Neural progenitor cell (in vitro differentiated cells): ENCODE measurements around the gene CLEC4G. TPM values are rescaled to one million over a fixed set of nuclear protein-coding genes. Genes with fewer than 3 reads are reported as not detected.

ENCODE experiments used
- DNase-seq: peaks from one replicate; pipeline ENCODE4 v3.0.0-alpha.2; 2016; ENCODE audit warnings: low spot score
- H2AFZ ChIP-seq: fragments of 200-600 bp; sonication (generic); replicated peaks from 2 replicates; pipeline ENCODE4 v1.6.1; 2016; ENCODE audit warnings: antibody characterized with exemption
- H3F3A ChIP-seq: fragments of 200-600 bp; sonication (generic); 2 replicates; pipeline ENCODE4 v1.6.1; 2016; ENCODE audit warnings: antibody characterized with exemption, low read depth
- H3K27ac ChIP-seq: fragments of 200-600 bp; sonication (generic); 2 replicates; pipeline ENCODE4 v1.5.1; 2016; ENCODE audit warnings: mild to moderate bottlenecking
- H3K27me3 ChIP-seq: fragments of 200-600 bp; sonication (generic); 2 replicates; pipeline ENCODE4 v1.6.1; 2016; ENCODE audit warnings: mild to moderate bottlenecking, moderate library complexity
- H3K36me3 ChIP-seq: fragments of 200-600 bp; sonication (generic); 2 replicates; pipeline ENCODE4 v1.5.1; 2016
- H3K4me1 ChIP-seq: fragments of 200-600 bp; sonication (generic); 2 replicates; pipeline ENCODE4 v1.6.1; 2016; ENCODE audit warnings: mixed run types
- H3K4me2 ChIP-seq: fragments of 200-600 bp; sonication (generic); 2 replicates; pipeline ENCODE4 v1.6.1; 2016
- H3K4me3 ChIP-seq: fragments of 200-600 bp; sonication (generic); 2 replicates; pipeline ENCODE4 v1.5.1; 2016
- H3K79me2 ChIP-seq: fragments of 200-600 bp; sonication (generic); 2 replicates; pipeline ENCODE4 v1.6.1; 2016; ENCODE audit warnings: low read depth
- H3K9ac ChIP-seq: fragments of 200-600 bp; sonication (generic); 2 replicates; pipeline ENCODE4 v1.6.1; 2016
- H3K9me3 ChIP-seq: fragments of 200-600 bp; sonication (generic); 2 replicates; pipeline ENCODE4 v1.5.1; 2016; ENCODE audit warnings: low read depth
- H4K20me1 ChIP-seq: fragments of 200-600 bp; sonication (generic); 2 replicates; pipeline ENCODE4 v1.6.1; 2016; ENCODE audit warnings: low read depth
- H3K27ac Mint-ChIP-seq: 3 replicates; pipeline ENCODE4 v1.8.0; 2021; ENCODE audit warnings: mixed read lengths
- H3K27me3 Mint-ChIP-seq: 2 replicates; pipeline ENCODE4 v1.8.0; 2022; ENCODE audit warnings: low read depth, mild to moderate bottlenecking, inconsistent platforms, moderate library complexity, mixed read lengths; ENCODE audit not compliant: insufficient read depth
- H3K36me3 Mint-ChIP-seq: 3 replicates; pipeline ENCODE4 v1.8.0; 2021; ENCODE audit warnings: mixed read lengths
- H3K4me1 Mint-ChIP-seq: 3 replicates; pipeline ENCODE4 v1.8.0; 2021; ENCODE audit warnings: mixed read lengths
- H3K4me3 Mint-ChIP-seq: 3 replicates; pipeline ENCODE4 v1.8.0; 2021; ENCODE audit warnings: mild to moderate bottlenecking, moderate library complexity, mixed read lengths
- H3K9me3 Mint-ChIP-seq: 3 replicates; pipeline ENCODE4 v1.8.0; 2020; ENCODE audit warnings: mixed read lengths
- CTCF ChIP-seq: fragments of 200-600 bp; sonication (generic); IDR thresholded peaks from 2 replicates; pipeline ENCODE4 v1.5.1; 2017; ENCODE audit warnings: antibody characterized with exemption, mild to moderate bottlenecking
- EZH2 ChIP-seq: fragments of 200-600 bp; sonication (generic); IDR thresholded peaks from 2 replicates; pipeline ENCODE4 v1.6.1; 2017; ENCODE audit warnings: antibody characterized with exemption, mild to moderate bottlenecking, moderate library complexity
- EZH2phosphoT487 ChIP-seq: fragments of 200-600 bp; sonication (generic); IDR thresholded peaks from 2 replicates; pipeline ENCODE4 v1.6.1; 2017; ENCODE audit warnings: antibody characterized with exemption
- total RNA-seq: library from RNA; depleted of rRNA; stranded (reverse); fragments of >200 nt; gene quantifications from 2 replicates; pipeline ENCODE4 v1.2.3, GENCODE V29; 2015; ENCODE audit warnings: low replicate concordance

Gene CLEC4G
- total RNA-seq, 1 donor from 2014 or later = not detected

- Histone ChIP-seq H3K4me1 (no peaks in the 10 kb centered on the region), H3K36me3 (no peaks in the 10 kb centered on the region), H3K4me2 (no peak overlapping the region), H3K4me3 (no peak overlapping the region), H3K79me2 (no peaks in the 10 kb centered on the region), H3K9ac (no peak overlapping the region), H3K27ac (no peak overlapping the region), H3F3A (no peaks in the 10 kb centered on the region), H2AFZ (no peak overlapping the region), H3K9me3 (no peaks in the 10 kb centered on the region), H3K27me3 (peaks cover 44% of the 10 kb centered on the region), H4K20me1 (no peaks in the 10 kb centered on the region)
- Mint-ChIP-seq H3K27ac (no peak overlapping the region), H3K36me3 (no peaks in the 10 kb centered on the region), H3K27me3 (peaks cover 3% of the 10 kb centered on the region), H3K4me1 (no peaks in the 10 kb centered on the region), H3K4me3 (no peak overlapping the region), H3K9me3 (no peaks in the 10 kb centered on the region)
- DNase-seq = no peak
- TF ChIP-seq EZH2phosphoT487 (no peak), CTCF (no peak), EZH2 (no peak)
Measured at GRCh38 chr19:7694499-7694898, 37.4 kb downstream of the CLEC4G start.

GRCh38 chr19:7692417-7693088, 39.4 kb downstream of the CLEC4G start:
- TF ChIP-seq CTCF (no peak), EZH2 (no peak), EZH2phosphoT487 (no peak)
- no peak overlapping the region for H3K9ac ChIP-seq
- no peak overlapping the region for H3K27ac Mint-ChIP-seq
- H3K36me3 ChIP-seq = no peaks in the 10 kb centered on the region
- H3K4me1 Mint-ChIP-seq = no peaks in the 10 kb centered on the region
- H3K4me3 Mint-ChIP-seq = no peak overlapping the region
- H3K27me3 ChIP-seq = peaks cover 24% of the 10 kb centered on the region
- no peaks in the 10 kb centered on the region for H3K79me2 ChIP-seq
- no peak for DNase-seq
- H3K4me3 ChIP-seq = no peak overlapping the region
- H3K4me2 ChIP-seq = no peak overlapping the region
- no peaks in the 10 kb centered on the region for H3K9me3 Mint-ChIP-seq
- H2AFZ ChIP-seq = no peak overlapping the region
- H3F3A ChIP-seq = no peaks in the 10 kb centered on the region
- peaks cover 3% of the 10 kb centered on the region for H3K27me3 Mint-ChIP-seq
- H3K4me1 ChIP-seq = no peaks in the 10 kb centered on the region
- H3K27ac ChIP-seq = no peak overlapping the region
- H3K9me3 ChIP-seq = no peaks in the 10 kb centered on the region
- no peaks in the 10 kb centered on the region for H3K36me3 Mint-ChIP-seq
- H4K20me1 ChIP-seq = no peaks in the 10 kb centered on the region

- H3K27ac ChIP-seq = no peak overlapping the region
- H3K9ac ChIP-seq = no peak overlapping the region
- H3K4me2 ChIP-seq = no peak overlapping the region
- no peaks in the 10 kb centered on the region for H3F3A ChIP-seq
- H3K9me3 Mint-ChIP-seq = no peaks in the 10 kb centered on the region
- H3K4me3 Mint-ChIP-seq = no peak overlapping the region
- H3K9me3 ChIP-seq = no peaks in the 10 kb centered on the region
- H3K4me1 Mint-ChIP-seq = no peaks in the 10 kb centered on the region
- no peak overlapping the region for H2AFZ ChIP-seq
- no peaks in the 10 kb centered on the region for H3K36me3 Mint-ChIP-seq
- TF ChIP-seq EZH2 = no peak
- no peak for TF ChIP-seq EZH2phosphoT487
- TF ChIP-seq CTCF = no peak
- no peaks in the 10 kb centered on the region for H3K4me1 ChIP-seq
- no peak overlapping the region for H3K4me3 ChIP-seq
- peaks cover 3% of the 10 kb centered on the region for H3K27me3 Mint-ChIP-seq
- no peaks in the 10 kb centered on the region for H4K20me1 ChIP-seq
- H3K27me3 ChIP-seq = peaks cover 15% of the 10 kb centered on the region
- no peak overlapping the region for H3K27ac Mint-ChIP-seq
- H3K79me2 ChIP-seq = no peaks in the 10 kb centered on the region
- no peaks in the 10 kb centered on the region for H3K36me3 ChIP-seq
- no peak for DNase-seq
Measured at GRCh38 chr19:7691497-7691896, 40.4 kb downstream of the CLEC4G start.
